Measurements from ENCODE around the gene HS2ST1. TPM values are rescaled to one million over a fixed set of nuclear protein-coding genes. Genes with fewer than 3 reads are reported as not detected.

The HS2ST1 gene
- total and polyA plus RNA-seq, 10 of the 15 experiments (the other 5 are each of a cell fraction or from before 2014, with no cell fraction given): 5.4 to 30.8 (median 18.6) TPM

GRCh38 chr1:87131809-87132283 lies 217.4 kb downstream of the HS2ST1 start (continued):
- TF ChIP-seq CUX1 (IDR thresholded peaks at IDR 0.05; ENCODE audit: insufficient replicate concordance, low read depth, low read length) (no peak), EGR1 (IDR thresholded peaks at IDR 0.05; ENCODE audit: borderline replicate concordance in 1 of 2, low read depth in 2 of 2, low read length in 2 of 2) (no peak), ESRRA (IDR thresholded peaks at IDR 0.05; ENCODE audit: low read length) (no peak), RAD51 (IDR thresholded peaks at IDR 0.05) (no peak), CREB1 (IDR thresholded peaks at IDR 0.05; ENCODE audit: low read depth) (no peak), E2F4 (IDR thresholded peaks at IDR 0.05; ENCODE audit: low read depth, low read length) (no peak), TCF12 (IDR thresholded peaks at IDR 0.05; ENCODE audit: low read depth, low read length) (no peak), BRCA1 (IDR thresholded peaks at IDR 0.05; ENCODE audit: low read depth, low read length) (no peak), BHLHE40 (IDR thresholded peaks at IDR 0.05; ENCODE audit: borderline replicate concordance in 1 of 2, low read depth in 2 of 2, low read length in 1 of 2) (peak in 1 of 2 experiments; percentile 42; a peak in 1 of 4 replicates), NR2F1 (conservative IDR thresholded peaks at IDR 0.05) (no peak), SRF (IDR thresholded peaks at IDR 0.05; ENCODE audit: low read depth in 2 of 2, low read length in 2 of 2) (no peak), ELK1 (IDR thresholded peaks at IDR 0.05; ENCODE audit: low read depth, low read length) (no peak), NRF1 (conservative IDR thresholded peaks at IDR 0.05; ENCODE audit: low read depth, low read length) (no peak), MAX (IDR thresholded peaks at IDR 0.05; ENCODE audit: low read depth, low read length) (no peak), IRF3 (IDR thresholded peaks at IDR 0.05) (peak; percentile 35; the same call in 1 of the 2 replicates), JUNB (IDR thresholded peaks at IDR 0.05) (no peak), SIX5 (IDR thresholded peaks at IDR 0.05; ENCODE audit: low read depth, low read length, severe bottlenecking) (no peak), CBX5 (IDR thresholded peaks at IDR 0.05; ENCODE audit: low read depth) (no peak), MEF2B (IDR thresholded peaks at IDR 0.05; ENCODE audit: partially characterized antibody, poor library complexity, severe bottlenecking) (peak; percentile 29), RBBP5 (conservative IDR thresholded peaks at IDR 0.05) (no peak), EED (IDR thresholded peaks at IDR 0.05; ENCODE audit: low read depth) (no peak), TCF7 (IDR thresholded peaks at IDR 0.05; ENCODE audit: borderline replicate concordance) (no peak), WRNIP1 (IDR thresholded peaks at IDR 0.05; ENCODE audit: borderline replicate concordance, low read depth, low read length) (no peak), NBN (IDR thresholded peaks at IDR 0.05) (peak; percentile 37; the same call in 1 of the 2 replicates)
